Measurements from ENCODE around the gene CYP2C18.
"Not testable (repeated sequence)": the region's sequence is repeated elsewhere in the genome, so short reads cannot be mapped to it uniquely, and the experiment has no call there.

CYP2C18 gene

DNA sequence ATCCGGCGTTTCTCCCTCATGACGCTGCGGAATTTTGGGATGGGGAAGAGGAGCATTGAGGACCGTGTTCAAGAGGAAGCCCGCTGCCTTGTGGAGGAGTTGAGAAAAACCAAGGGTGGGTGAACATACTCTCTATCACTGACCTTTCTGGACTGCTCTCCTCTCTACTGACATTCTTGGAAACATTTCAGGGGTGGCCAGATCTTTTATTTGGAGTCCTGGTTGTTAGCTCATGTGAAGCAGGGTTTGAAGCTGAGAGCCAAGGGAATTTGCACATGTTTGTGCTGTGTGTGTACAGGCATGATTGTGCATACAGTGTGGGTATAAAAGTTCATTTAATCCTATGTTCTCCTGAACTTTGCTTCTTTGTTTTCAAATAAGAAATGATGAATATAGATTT lies 91.9 kb downstream of the CYP2C18 start:
- not testable (repeated sequence) for H3K4me3 Mint-ChIP-seq; H3K4me1 Mint-ChIP-seq (ENCODE audit: low read depth in 2 of 2); ATAC-seq (replicated peaks); H3K27ac Mint-ChIP-seq; H3K36me3 Mint-ChIP-seq (ENCODE audit: insufficient read depth); DNase-seq; H3K27me3 Mint-ChIP-seq; H3K9me3 Mint-ChIP-seq

DNA sequence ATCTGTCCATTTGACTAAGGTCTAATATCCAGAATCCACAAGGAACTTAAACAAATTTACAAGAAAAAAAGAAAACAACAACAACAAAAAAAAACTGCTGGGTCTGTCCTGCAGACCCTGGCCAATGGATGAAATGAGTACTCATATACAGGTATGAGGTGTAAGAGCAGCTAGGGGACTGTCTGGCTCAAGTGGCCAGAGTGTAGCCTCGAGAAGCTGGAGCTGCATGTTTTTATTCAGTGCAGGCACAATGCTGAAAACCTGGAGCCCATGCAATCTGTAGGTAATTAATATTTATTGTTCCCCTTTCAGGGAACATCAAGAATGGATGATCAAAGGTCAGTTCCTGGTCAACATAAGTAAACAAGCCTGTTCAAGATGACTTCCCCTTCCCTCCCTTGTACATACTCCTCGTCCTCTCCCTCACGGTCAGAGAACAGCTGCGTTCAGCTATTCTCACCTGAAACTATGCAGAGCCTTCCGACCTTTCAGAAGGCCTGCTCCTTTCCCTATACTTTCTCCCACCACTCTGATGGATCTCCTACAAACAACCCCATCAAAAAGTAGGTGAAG lies 94.4 kb downstream of the CYP2C18 start:
- Mint-ChIP-seq H3K27me3 (no peaks in the 10 kb centered on the region), H3K4me3 (no peak overlapping the region), H3K9me3 (peaks cover 3 to 8% of the 10 kb centered on the region in 2 donors), H3K4me1 (ENCODE audit: low read depth in 2 of 2) (no peaks in the 10 kb centered on the region), H3K36me3 (ENCODE audit: insufficient read depth) (peaks cover 3% of the 10 kb centered on the region), H3K27ac (no peak overlapping the region)
- DNase-seq (no peak), ATAC-seq (replicated peaks) (no peak)

DNA sequence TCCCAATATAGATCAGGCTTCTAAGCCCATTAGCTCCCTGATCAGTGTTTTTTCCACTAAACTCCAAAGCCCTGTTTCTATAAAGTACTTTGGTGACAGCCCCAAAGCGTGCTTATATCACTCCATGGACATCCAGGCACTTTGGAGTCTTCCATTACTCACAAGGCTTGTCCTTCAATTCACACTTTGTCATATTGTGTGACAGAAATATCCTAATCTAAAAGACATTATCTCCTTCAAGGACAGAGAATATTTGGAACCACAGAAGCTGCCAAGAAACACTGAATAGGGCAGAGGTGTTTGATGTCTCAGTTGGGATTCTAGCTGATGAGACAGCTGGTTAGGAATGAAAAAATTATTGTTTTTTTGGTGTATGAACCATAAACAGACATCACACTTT lies 97.3 kb downstream of the CYP2C18 start:
- Mint-ChIP-seq H3K36me3 (ENCODE audit: insufficient read depth) (peaks cover 3% of the 10 kb centered on the region), H3K4me3 (no peak overlapping the region), H3K9me3 (peaks cover 0 to 3% of the 10 kb centered on the region in 2 donors), H3K4me1 (ENCODE audit: low read depth in 2 of 2) (no peaks in the 10 kb centered on the region), H3K27ac (no peak overlapping the region), H3K27me3 (no peaks in the 10 kb centered on the region)
- ATAC-seq (replicated peaks), result no peak
- DNase-seq, result no peak

DNA sequence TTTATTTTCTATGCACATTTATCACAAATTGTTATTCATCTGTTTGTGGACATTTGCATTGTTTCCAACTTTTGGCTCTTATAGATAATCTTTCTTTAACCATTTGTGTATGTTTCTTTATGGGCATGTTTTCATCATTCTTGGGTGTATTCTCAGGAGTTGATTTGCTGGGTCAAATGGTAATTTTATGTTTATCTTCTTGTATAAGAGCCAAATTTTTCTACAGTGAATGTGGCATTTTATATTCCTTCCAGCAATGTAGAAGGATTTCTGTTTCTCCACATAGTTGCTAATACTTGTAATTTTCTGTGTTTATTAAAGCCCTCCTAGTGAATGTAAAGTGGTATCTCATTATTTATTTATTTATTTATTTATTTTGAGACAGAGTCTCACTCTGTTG lies 100.7 kb downstream of the CYP2C18 start:
- H3K27ac Mint-ChIP-seq, result no peak overlapping the region
- no peak for DNase-seq
- no peaks in the 10 kb centered on the region for H3K4me1 Mint-ChIP-seq (ENCODE audit: low read depth in 2 of 2)
- no peak overlapping the region for H3K4me3 Mint-ChIP-seq
- H3K36me3 Mint-ChIP-seq (ENCODE audit: insufficient read depth), result peaks cover 3% of the 10 kb centered on the region
- H3K9me3 Mint-ChIP-seq, result no peaks in the 10 kb centered on the region
- no peaks in the 10 kb centered on the region for H3K27me3 Mint-ChIP-seq
- no peak for ATAC-seq (replicated peaks)

DNA sequence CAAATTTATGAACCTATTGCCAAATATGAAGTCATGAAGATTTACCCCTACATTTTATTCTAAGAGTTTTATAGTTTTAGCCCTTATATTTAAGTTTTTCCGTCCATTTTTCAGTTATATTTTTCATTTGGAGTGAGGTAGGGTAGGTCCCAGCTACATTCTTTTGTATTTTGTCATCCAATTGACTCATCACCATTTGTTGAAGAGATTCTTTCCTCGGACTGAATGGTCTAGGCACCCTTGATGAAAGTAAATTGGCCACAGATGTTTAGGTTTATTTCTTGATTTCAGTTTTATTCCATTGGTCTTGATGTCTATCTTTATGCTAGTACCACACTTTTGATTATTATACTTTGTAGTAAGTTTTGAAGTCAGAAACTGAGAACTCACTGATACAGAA lies 101.7 kb downstream of the CYP2C18 start:
- DNase-seq, result no peak
- H3K27ac Mint-ChIP-seq, result no peak overlapping the region
- H3K4me1 Mint-ChIP-seq (ENCODE audit: low read depth in 2 of 2), result no peaks in the 10 kb centered on the region
- H3K27me3 Mint-ChIP-seq, result no peaks in the 10 kb centered on the region
- no peaks in the 10 kb centered on the region for H3K36me3 Mint-ChIP-seq (ENCODE audit: insufficient read depth)
- H3K9me3 Mint-ChIP-seq, result no peaks in the 10 kb centered on the region
- ATAC-seq (replicated peaks), result no peak
- H3K4me3 Mint-ChIP-seq, result no peak overlapping the region
